Gastrocnemius medialis (tissue), 4 donors: ENCODE data around the gene UBAP1L.
"Not testable (repeated sequence)": the region's sequence is repeated elsewhere in the genome, so short reads cannot be mapped to it uniquely, and the experiment has no call there.

Source experiments
- POLR2A ChIP-seq, 2 donors: fragments of 450-650 bp; IDR thresholded peaks; one replicate each; pipeline ENCODE4 v1.6.1; 2017; ENCODE audit warnings: antibody characterized with exemption in 2 of 2, mild to moderate bottlenecking in 2 of 2, moderate library complexity in 2 of 2
- TF ChIP-seq, protein P1 (sequence below), 5 experiments: fragments of 450-650 bp in 3 of 5; fragments of 200-600 bp in 2 of 5; sonication (generic) in 2 of 5; IDR thresholded peaks in 4 of 5; conservative IDR thresholded peaks in 1 of 5; 1 replicate in 4 of 5; 2 replicates in 1 of 5; pipeline ENCODE4 v1.5.1; 2016 to 2019; ENCODE audit warnings: antibody characterized with exemption in 5 of 5, mild to moderate bottlenecking in 3 of 5, moderate library complexity in 3 of 5

DNA sequence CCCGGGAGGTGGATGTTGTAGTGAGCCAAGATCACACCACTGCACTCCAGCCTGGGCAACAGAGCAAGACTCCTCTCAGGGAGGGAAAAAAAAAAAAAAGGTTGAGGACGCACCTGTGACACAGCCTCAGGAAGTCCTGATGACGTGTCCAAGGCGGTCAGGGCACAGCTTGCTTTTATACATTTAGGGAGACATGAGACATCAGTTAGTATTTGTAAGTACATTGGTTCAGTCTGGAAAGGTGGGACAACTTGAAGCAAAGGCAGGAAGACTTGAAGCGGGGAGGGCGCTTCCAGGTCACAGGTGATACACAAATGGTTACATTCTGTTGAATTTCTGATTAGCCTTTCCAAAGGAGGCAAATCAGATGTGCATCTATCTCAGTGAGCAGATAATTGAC, 23.6 kb upstream of the UBAP1L start:
- TF ChIP-seq POLR2A (IDR thresholded peaks at IDR 0.05), result not testable (repeated sequence)
- TF ChIP-seq, protein P1, sequence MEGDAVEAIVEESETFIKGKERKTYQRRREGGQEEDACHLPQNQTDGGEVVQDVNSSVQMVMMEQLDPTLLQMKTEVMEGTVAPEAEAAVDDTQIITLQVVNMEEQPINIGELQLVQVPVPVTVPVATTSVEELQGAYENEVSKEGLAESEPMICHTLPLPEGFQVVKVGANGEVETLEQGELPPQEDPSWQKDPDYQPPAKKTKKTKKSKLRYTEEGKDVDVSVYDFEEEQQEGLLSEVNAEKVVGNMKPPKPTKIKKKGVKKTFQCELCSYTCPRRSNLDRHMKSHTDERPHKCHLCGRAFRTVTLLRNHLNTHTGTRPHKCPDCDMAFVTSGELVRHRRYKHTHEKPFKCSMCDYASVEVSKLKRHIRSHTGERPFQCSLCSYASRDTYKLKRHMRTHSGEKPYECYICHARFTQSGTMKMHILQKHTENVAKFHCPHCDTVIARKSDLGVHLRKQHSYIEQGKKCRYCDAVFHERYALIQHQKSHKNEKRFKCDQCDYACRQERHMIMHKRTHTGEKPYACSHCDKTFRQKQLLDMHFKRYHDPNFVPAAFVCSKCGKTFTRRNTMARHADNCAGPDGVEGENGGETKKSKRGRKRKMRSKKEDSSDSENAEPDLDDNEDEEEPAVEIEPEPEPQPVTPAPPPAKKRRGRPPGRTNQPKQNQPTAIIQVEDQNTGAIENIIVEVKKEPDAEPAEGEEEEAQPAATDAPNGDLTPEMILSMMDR (IDR thresholded peaks at IDR 0.05 in 4 of 5, conservative IDR thresholded peaks at IDR 0.05 in 1 of 5), result not testable (repeated sequence)
